Activated CD8-positive, alpha-beta memory T cell treated with anti-CD3 and anti-CD28 coated beads for 36 hours (primary cell): ENCODE measurements around the gene TRPV6. TPM values are rescaled to one million over a fixed set of nuclear protein-coding genes. Genes with fewer than 3 reads are reported as not detected.

ENCODE experiments used
- CTCF ChIA-PET: fragments of 350-600 bp; sonication (Branson Sonifier 250); formaldehyde crosslinking; loops from one replicate; lab custom pipeline; 2021; ENCODE audit warnings: antibody characterized with exemption; lab: Charles Lee
- POLR2A ChIA-PET: fragments of 350-600 bp; sonication (Branson Sonifier 250); formaldehyde crosslinking; loops from one replicate; lab custom pipeline; 2021; ENCODE audit warnings: antibody characterized with exemption; lab: Charles Lee
- total RNA-seq, 2 experiments: library from RNA; stranded (reverse); gene quantifications; one replicate each; pipeline ENCODE4 v1.2.3, GENCODE V29; 2021

Gene TRPV6
- total RNA-seq, 2 experiments from 2014 or later, result not detected

GRCh38 chr7:142873871-142874270, 11.7 kb downstream of the TRPV6 start:
- CTCF ChIA-PET, result interaction anchor here (1.4 kb wide), 1 partner anchor 42 kb away, joined by 3 read pairs; no protein-coding TSS in a partner anchor
- POLR2A ChIA-PET, result no interaction called here

GRCh38 chr7:142873281-142873784, 12.2 kb downstream of the TRPV6 start:
- ChIA-PET CTCF (interaction anchor here (0.6 to 1.6 kb wide), 6 partner anchors 9 to 366 kb away, joined by 3 to 5 read pairs (median 3); partner anchors contain the start of gene EPHB6), POLR2A (no interaction called here)

- POLR2A ChIA-PET, result no interaction called here
- CTCF ChIA-PET, result interaction anchor here (1.0 to 1.6 kb wide), 4 partner anchors 10 to 313 kb away, joined by 3 to 5 read pairs (median 3); partner anchors contain the start of gene EPHB6
These were observed 13.4 kb downstream of the TRPV6 start for GRCh38 chr7:142872106-142872675.

GRCh38 chr7:142871260-142872105, 14.1 kb downstream of the TRPV6 start:
- ChIA-PET CTCF (interaction anchor here (0.7 to 1.6 kb wide), 3 partner anchors 9 to 312 kb away, joined by 3 to 5 read pairs (median 3); partner anchors contain the start of gene EPHB6), POLR2A (no interaction called here)

GRCh38 chr7:142870566-142871259, 14.8 kb downstream of the TRPV6 start:
- ChIA-PET POLR2A (no interaction called here), CTCF (interaction anchor here (2.3 kb wide), 1 partner anchor 16 kb away, joined by 6 read pairs; the partner anchor contains the start of gene EPHB6)

GRCh38 chr7:142870147-142870559, 15.4 kb downstream of the TRPV6 start:
- ChIA-PET CTCF (interaction anchor here (2.3 kb wide), 1 partner anchor 16 kb away, joined by 6 read pairs; the partner anchor contains the start of gene EPHB6), POLR2A (no interaction called here)

- ChIA-PET CTCF (interaction anchor here (2.3 kb wide), 1 partner anchor 15 kb away, joined by 6 read pairs; the partner anchor contains the start of gene EPHB6), POLR2A (no interaction called here)
These were observed 16.1 kb downstream of the TRPV6 start for GRCh38 chr7:142869434-142869833.

- CTCF ChIA-PET, result interaction anchor here (2.3 kb wide), 1 partner anchor 14 kb away, joined by 6 read pairs; the partner anchor contains the start of gene EPHB6
- POLR2A ChIA-PET, result no interaction called here
These were observed 16.5 kb downstream of the TRPV6 start for GRCh38 chr7:142868986-142869415.

- ChIA-PET CTCF (interaction anchor here (2.3 kb wide), 1 partner anchor 14 kb away, joined by 6 read pairs; the partner anchor contains the start of gene EPHB6), POLR2A (no interaction called here)
These were observed 17.2 kb downstream of the TRPV6 start for GRCh38 chr7:142868188-142868985.

- CTCF ChIA-PET, result interaction anchor here (1.2 to 1.6 kb wide), 2 partner anchors 9 to 14 kb away, joined by 3 to 7 read pairs; no protein-coding TSS in a partner anchor
- POLR2A ChIA-PET, result no interaction called here
These were observed 18.0 kb downstream of the TRPV6 start for GRCh38 chr7:142867398-142868187.

GRCh38 chr7:142867097-142867378, 18.5 kb downstream of the TRPV6 start:
- POLR2A ChIA-PET, result no interaction called here
- CTCF ChIA-PET, result interaction anchor here (1.2 to 1.6 kb wide), 2 partner anchors 9 to 13 kb away, joined by 3 to 7 read pairs; no protein-coding TSS in a partner anchor

GRCh38 chr7:142866361-142867096, 19.0 kb downstream of the TRPV6 start:
- CTCF ChIA-PET, result interaction anchor here (0.7 to 1.6 kb wide), 4 partner anchors 8 to 14 kb away, joined by 3 to 7 read pairs (median 4); no protein-coding TSS in a partner anchor
- POLR2A ChIA-PET, result no interaction called here

GRCh38 chr7:142865766-142866165, 19.8 kb downstream of the TRPV6 start:
- ChIA-PET POLR2A (no interaction called here), CTCF (interaction anchor here (0.7 to 1.6 kb wide), 3 partner anchors 10 to 15 kb away, joined by 4 to 7 read pairs (median 5); no protein-coding TSS in a partner anchor)

GRCh38 chr7:142864980-142865747, 20.4 kb downstream of the TRPV6 start:
- CTCF ChIA-PET, result interaction anchor here (0.9 to 1.3 kb wide), 2 partner anchors 11 to 15 kb away, joined by 3 to 5 read pairs; no protein-coding TSS in a partner anchor

GRCh38 chr7:142863891-142864685, 21.5 kb downstream of the TRPV6 start:
- ChIA-PET POLR2A (no interaction called here), CTCF (interaction anchor here (0.9 kb wide), 1 partner anchor 10 kb away, joined by 3 read pairs; no protein-coding TSS in a partner anchor)

More at GRCh38 chr7:142864980-142865747, 20.4 kb downstream of the TRPV6 start:
- POLR2A ChIA-PET, result no interaction called here
